RPMI8226 (cell line): ENCODE results near the gene CYTH1.

ENCODE experiments used
- DNase-seq: peaks from one replicate; pipeline ENCODE4 v3.0.0-alpha.2; 2015

Gene CYTH1

GRCh38 chr17:78785663-78786057 is 3.6 kb upstream of the CYTH1 start:
- no peak for DNase-seq

DNA sequence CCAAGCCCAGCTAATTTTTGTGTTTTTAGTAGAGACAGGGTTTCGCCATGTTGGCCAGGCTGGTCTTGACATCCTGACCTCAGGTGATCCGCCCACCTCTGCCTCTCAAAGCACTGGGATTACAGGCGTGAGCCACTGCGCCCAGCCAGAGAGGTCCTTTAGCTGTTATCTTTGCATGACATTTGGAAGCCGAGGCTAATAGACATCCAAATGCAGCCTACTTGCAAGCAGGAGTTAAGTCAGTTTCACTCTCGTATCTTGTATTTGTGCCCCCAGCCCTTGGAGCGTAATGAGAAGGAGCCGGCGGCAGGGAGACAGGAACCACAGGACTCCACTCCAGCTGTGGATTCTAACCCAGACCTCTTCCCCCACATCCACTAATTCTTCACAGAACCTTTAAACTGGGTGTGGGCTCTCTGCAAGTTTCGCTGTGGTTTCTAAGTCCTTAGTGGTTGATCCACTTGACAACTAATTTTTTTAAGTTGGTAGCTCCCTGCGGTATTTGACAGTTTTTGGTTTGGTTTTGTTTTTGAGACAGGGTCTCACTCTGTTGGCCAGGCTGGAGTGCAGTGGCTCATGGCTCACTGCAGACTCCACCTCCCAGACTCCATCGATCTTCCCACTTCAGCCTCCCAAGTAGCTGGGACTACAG is 3.1 kb upstream of the CYTH1 start:
- no peak for DNase-seq

DNA sequence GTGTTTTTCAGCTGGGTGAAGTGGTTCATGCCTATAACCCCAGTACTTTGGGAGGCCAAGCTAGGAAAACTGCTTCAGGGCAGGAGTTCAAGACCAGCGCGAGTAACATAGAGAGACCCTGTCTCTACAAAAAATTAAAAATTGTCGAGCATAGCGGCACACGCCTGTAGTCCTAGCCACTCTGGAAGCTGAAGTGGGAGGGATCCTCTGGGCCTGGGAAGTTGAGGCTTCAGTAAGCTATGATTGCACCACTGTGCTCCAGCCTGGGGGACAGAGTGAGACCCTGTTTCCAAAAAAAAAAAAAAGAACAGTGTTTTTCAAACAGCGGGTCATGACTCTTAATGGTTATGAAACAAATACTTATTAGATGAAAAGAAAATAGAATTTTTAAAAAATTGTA is 2.3 kb upstream of the CYTH1 start:
- no peak for DNase-seq

- peak; percentile 76 for DNase-seq
These were observed 1.7 kb upstream of the CYTH1 start for GRCh38 chr17:78783711-78784324.

- DNase-seq = peak; percentile 67
These were observed 775 bp downstream of the CYTH1 start for GRCh38 chr17:78781104-78781892.

- peak; percentile 52 for DNase-seq
These were observed 1.7 kb downstream of the CYTH1 start for GRCh38 chr17:78780335-78780734.

DNA sequence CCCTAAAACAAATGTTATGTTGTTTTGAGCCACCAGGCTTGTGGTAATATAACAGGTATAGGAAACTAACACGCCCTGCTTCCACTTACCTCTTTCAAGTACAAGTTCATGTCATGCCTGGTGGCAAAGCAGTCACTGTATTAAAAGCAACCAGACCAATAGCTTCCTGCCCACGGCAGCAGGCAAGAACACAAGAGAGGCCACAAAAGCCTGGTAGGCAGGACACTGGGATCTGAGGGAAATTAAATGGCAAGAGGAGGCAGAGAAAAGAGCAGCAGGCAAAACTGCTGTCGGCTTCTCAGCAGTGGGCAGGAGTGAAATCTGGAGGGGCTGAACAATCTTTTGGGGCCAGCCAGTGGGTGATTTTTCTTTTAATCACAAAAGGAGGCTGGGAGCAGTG is 2.2 kb downstream of the CYTH1 start:
- peak; percentile 73 for DNase-seq

DNA sequence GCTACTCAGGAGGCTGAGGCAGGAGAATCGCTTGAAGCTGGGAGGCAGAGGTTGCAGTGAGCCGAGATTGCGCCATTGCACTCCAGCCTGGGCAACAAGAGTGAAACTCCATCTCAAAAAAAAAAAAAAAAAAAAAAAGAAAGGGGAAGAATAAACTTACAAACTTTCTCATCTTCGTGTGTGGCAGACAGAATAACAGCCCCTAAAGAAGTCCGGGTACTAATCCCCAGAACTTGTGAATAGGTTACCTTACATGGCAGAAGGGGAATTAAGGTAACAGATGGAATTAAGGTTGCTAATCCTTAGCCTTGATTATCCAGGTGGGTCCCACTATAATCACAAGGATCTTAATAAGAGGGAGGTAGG is 2.8 kb downstream of the CYTH1 start:
- DNase-seq = peak; percentile 17

DNA sequence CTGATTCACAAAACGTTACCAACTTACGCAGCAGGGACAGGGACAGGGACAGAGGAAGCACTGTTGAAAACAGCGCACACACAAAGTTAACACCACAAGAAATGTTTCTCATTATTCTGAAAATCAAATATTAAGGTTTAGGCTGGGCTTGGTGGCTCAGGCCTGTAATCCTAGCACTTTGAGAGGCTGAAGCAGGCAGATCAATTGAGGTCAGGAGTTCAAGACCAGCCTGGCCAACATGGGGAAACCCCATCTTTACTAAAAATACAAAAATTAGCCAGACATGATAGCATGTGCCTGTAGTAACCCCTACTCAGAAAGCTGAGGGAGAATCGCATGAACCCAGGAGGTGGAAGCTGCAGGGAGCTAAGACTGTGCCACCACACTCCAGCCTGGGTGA is 4.2 kb downstream of the CYTH1 start:
- no peak for DNase-seq

DNA sequence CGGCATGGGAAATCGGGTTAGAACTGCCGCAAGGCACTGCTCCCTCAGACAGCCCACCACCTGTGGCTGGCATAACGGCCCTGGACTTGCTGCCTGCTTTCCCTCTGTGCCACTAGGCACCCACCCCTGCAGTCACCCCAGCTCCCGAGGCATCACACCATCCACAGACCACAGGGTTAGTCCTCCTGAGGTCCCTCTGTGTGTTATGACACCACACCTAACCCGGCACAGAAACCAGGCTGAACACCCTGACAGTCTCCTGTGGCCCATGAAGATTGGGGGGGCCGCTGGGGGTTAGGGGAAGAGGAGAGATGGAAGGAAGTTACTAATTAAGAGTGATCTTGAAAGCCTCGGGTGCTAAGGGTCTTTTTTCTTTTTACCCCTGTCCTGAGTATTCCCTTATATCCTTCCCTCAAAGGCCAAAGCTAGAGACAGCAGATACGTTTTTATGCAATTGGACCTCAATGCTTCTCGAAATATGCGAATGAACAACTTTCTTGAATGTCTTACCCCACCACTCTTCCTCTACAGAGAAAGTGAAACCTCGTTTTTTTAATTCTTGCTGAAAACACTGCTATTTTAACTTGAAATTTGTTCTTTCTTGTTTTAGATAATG is 7.0 kb downstream of the CYTH1 start:
- peak; percentile 52 for DNase-seq

DNA sequence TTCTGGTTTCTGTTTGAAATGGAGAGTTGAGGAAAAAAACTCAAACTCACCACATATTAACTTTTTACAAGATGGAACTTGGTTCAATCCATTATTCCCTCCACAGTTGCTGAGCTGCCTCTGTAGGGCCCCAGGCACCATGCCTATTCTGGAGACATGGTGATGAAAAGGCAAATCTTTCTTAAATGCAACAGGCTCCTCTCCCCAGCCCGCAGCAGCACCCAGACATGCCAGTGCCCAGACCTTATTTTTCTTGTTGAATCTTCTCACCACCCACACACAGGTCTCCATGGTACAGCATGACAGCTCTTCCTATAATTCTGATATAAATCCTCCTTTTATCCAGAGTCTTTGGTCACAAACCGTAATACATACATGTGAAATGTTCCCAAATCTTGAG is 7.6 kb downstream of the CYTH1 start:
- DNase-seq = peak; percentile 37

- peak; percentile 34 for DNase-seq
These were observed 10.2 kb downstream of the CYTH1 start for GRCh38 chr17:78771758-78772382.

DNA sequence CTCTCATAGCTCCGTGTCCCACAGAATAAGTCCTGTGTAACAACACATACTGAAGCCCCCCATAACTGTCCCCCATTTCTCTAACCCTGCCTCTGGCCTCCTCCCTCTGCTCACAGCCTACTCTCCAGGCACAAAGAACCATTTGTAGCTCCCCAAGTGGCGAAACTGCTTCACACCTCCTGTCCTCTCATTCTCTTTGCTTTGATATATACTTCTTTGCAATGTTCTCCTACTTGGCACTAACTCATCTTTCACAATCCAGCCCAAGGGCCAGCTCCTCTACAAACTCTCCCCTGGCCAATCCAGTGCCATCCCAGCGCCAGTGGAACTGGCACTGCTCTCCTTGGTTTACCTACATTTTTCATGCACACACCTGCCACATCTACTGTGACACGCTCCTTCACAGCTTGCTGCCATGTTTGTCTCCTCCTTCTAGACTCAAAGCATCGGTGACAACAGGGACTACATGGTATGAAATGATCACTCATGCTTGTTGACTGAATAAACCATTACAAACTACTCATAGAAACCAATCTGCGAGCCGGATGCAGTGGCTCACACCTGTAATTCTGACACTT is 12.8 kb downstream of the CYTH1 start:
- DNase-seq = no peak

- no peak for DNase-seq
These were observed 14.3 kb downstream of the CYTH1 start for GRCh38 chr17:78767806-78768205.

DNA sequence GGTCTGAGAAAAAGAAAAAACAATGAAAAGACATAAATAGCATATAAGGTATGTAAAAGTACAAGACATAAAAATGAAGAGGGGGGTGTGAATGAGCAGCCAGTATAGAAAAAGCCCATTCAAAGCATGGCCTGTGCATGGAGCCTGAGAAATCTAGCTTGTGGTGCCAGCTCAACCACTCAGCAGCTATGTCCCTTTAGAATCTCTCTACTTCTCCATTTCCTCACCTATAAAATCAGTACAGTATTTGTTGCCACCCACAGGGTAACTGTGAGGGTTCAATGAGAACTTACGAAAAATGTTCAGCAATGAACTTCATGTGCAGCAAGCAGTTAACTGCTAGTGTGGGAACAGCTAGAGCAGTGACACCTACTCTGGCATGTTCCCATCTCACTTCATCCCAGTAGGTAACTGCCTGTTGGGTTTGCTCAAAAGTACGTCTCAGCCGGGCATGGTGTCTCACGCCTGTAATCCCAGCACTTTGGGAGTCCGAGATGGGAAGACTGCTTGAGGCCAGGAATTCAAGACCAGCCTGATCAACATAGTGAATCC is 15.3 kb downstream of the CYTH1 start:
- no peak for DNase-seq

DNA sequence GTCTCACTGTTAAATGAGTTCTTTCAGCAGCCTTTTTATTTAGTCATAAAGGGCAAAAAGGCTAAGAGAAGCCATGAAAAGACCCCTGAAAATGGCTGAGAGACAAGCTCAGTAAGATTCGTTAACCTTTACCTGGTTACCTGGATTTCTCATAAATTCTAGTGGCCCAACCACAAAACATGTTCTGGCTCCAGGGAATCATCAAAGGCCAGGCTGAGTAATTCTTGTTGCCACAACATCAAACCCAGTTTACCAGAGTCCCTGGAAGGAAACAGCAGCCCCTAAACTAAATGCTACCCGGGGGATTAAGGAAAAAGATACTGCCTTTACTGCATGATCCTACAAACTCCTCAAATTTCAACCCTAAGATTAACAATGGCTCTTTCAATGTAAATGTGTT is 15.8 kb downstream of the CYTH1 start:
- no peak for DNase-seq

GRCh38 chr17:78765821-78766220 is 16.3 kb downstream of the CYTH1 start:
- DNase-seq = no peak

- DNase-seq = no peak
These were observed 17.2 kb downstream of the CYTH1 start for GRCh38 chr17:78764871-78765270.

DNA sequence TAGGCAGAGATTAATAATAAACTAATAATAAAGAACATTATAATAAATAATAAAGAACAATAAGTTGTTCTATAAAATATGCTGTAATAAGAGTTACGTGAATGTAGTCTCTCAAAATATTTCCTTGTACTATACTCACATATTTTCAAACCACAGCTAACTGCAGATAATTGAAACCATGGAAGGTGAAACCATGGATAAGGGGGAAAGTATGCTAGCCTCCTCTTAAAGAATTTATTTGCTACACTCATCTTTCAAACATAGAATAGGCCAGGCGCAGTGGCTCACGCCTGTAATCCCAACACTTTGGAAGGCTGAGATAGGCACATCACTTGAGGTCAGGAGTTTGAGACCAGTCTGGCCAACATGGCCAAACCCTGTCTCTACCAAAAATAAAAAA is 18.5 kb downstream of the CYTH1 start:
- DNase-seq = no peak

DNA sequence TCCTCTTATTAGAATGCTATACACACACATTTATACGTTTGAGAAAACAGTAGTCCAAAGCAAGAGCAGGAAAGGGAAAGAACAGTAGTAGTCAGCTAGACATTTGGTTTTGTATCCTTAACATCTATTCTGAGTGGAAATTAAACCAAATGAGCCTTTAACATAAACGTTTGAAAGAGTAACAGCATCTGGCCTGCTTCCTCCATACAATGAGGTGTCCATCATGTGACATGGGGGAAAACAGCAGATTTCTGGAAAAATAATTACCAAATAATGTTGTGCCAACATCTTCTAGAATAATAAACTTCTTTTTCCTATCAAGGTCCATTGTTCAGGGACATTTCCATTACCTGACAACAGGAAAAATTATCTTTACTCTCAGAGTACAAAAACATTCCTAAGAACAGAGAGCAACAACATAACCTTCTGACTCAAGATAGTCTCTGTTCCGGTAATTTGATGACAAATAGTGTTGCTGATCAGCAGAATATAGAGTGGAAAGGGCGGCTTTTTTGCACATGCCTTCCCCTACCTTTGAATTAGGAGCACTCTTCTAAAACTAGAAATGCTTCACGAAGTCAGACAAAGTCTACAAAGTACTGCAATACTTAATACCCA is 20.2 kb downstream of the CYTH1 start:
- no peak for DNase-seq

GRCh38 chr17:78759969-78760352 is 22.1 kb downstream of the CYTH1 start:
- no peak for DNase-seq
